ENCODE measurements around the gene ATE1. TPM values are rescaled to one million over a fixed set of nuclear protein-coding genes. Genes with fewer than 3 reads are reported as not detected.

ATE1 gene
- total RNA-seq, 1 experiment from 2014 or later: 23.8 TPM

DNA sequence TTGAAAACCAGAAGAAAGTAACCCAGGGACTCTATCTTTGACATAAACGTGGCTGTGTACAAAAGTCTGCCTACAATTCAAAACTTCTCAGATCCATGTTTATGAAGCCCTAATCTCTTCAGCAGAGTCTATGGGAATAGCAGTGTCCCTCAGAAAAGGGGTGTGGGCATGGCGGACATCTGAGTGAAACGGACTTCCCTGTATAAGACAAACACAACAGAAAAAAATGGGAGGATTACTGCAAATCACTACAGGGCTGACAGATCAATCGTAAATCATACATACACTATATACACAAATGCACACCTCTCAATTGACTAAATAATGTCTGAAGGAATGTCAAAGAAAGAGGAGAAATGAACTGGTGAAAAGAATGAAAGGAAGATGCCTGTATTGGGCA is 114.0 kb downstream of the ATE1 start:
- CTCF ChIA-PET: no interaction called here
- H3K36me3 Mint-ChIP-seq: 0 out of 2 replicates have a peak, but pooled peaks cover 3% of the 10 kb centered on the region
- H3K27me3 Mint-ChIP-seq (ENCODE audit: low read depth): no peaks in the 10 kb centered on the region
- H3K4me1 Mint-ChIP-seq: peaks cover 2% of the 10 kb centered on the region; the same call in 1 of the 2 replicates
- POLR2A ChIA-PET: no interaction called here
- no peak for TF ChIP-seq NFE2L1 (CRISPR knock-in tag; IDR thresholded peaks at IDR 0.05)
- TF ChIP-seq TEAD1 (CRISPR knock-in tag; IDR thresholded peaks at IDR 0.05): no peak
- no peak for TF ChIP-seq OVOL2 (CRISPR knock-in tag; IDR thresholded peaks at IDR 0.05; ENCODE audit: borderline replicate concordance)
- no peak for TF ChIP-seq NR3C1 (CRISPR knock-in tag; conservative IDR thresholded peaks at IDR 0.05; ENCODE audit: low read depth)
- TF ChIP-seq, protein P1, sequence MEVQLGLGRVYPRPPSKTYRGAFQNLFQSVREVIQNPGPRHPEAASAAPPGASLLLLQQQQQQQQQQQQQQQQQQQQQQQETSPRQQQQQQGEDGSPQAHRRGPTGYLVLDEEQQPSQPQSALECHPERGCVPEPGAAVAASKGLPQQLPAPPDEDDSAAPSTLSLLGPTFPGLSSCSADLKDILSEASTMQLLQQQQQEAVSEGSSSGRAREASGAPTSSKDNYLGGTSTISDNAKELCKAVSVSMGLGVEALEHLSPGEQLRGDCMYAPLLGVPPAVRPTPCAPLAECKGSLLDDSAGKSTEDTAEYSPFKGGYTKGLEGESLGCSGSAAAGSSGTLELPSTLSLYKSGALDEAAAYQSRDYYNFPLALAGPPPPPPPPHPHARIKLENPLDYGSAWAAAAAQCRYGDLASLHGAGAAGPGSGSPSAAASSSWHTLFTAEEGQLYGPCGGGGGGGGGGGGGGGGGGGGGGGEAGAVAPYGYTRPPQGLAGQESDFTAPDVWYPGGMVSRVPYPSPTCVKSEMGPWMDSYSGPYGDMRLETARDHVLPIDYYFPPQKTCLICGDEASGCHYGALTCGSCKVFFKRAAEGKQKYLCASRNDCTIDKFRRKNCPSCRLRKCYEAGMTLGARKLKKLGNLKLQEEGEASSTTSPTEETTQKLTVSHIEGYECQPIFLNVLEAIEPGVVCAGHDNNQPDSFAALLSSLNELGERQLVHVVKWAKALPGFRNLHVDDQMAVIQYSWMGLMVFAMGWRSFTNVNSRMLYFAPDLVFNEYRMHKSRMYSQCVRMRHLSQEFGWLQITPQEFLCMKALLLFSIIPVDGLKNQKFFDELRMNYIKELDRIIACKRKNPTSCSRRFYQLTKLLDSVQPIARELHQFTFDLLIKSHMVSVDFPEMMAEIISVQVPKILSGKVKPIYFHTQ (CRISPR knock-in tag; IDR thresholded peaks at IDR 0.05): no peak
- TF ChIP-seq SP1 (CRISPR knock-in tag; conservative IDR thresholded peaks at IDR 0.05): no peak
- no peak for TF ChIP-seq TCF7 (CRISPR knock-in tag; IDR thresholded peaks at IDR 0.05; ENCODE audit: low read depth)
- TF ChIP-seq FOXK1 (CRISPR knock-in tag; IDR thresholded peaks at IDR 0.05): no peak
- TF ChIP-seq, protein P2, sequence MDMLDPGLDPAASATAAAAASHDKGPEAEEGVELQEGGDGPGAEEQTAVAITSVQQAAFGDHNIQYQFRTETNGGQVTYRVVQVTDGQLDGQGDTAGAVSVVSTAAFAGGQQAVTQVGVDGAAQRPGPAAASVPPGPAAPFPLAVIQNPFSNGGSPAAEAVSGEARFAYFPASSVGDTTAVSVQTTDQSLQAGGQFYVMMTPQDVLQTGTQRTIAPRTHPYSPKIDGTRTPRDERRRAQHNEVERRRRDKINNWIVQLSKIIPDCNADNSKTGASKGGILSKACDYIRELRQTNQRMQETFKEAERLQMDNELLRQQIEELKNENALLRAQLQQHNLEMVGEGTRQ (CRISPR knock-in tag; IDR thresholded peaks at IDR 0.05): no peak
- TF ChIP-seq MYBL2 (CRISPR knock-in tag; IDR thresholded peaks at IDR 0.05): no peak
- no peak for TF ChIP-seq ZNF138 (CRISPR knock-in tag; conservative IDR thresholded peaks at IDR 0.05)
- no peak for TF ChIP-seq ZNF423 (CRISPR knock-in tag; IDR thresholded peaks at IDR 0.05)
- TF ChIP-seq, protein P3, sequence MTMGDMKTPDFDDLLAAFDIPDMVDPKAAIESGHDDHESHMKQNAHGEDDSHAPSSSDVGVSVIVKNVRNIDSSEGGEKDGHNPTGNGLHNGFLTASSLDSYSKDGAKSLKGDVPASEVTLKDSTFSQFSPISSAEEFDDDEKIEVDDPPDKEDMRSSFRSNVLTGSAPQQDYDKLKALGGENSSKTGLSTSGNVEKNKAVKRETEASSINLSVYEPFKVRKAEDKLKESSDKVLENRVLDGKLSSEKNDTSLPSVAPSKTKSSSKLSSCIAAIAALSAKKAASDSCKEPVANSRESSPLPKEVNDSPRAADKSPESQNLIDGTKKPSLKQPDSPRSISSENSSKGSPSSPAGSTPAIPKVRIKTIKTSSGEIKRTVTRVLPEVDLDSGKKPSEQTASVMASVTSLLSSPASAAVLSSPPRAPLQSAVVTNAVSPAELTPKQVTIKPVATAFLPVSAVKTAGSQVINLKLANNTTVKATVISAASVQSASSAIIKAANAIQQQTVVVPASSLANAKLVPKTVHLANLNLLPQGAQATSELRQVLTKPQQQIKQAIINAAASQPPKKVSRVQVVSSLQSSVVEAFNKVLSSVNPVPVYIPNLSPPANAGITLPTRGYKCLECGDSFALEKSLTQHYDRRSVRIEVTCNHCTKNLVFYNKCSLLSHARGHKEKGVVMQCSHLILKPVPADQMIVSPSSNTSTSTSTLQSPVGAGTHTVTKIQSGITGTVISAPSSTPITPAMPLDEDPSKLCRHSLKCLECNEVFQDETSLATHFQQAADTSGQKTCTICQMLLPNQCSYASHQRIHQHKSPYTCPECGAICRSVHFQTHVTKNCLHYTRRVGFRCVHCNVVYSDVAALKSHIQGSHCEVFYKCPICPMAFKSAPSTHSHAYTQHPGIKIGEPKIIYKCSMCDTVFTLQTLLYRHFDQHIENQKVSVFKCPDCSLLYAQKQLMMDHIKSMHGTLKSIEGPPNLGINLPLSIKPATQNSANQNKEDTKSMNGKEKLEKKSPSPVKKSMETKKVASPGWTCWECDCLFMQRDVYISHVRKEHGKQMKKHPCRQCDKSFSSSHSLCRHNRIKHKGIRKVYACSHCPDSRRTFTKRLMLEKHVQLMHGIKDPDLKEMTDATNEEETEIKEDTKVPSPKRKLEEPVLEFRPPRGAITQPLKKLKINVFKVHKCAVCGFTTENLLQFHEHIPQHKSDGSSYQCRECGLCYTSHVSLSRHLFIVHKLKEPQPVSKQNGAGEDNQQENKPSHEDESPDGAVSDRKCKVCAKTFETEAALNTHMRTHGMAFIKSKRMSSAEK (CRISPR knock-in tag; IDR thresholded peaks at IDR 0.05; ENCODE audit: borderline replicate concordance): no peak
- TF ChIP-seq MXD4 (CRISPR knock-in tag; IDR thresholded peaks at IDR 0.05; ENCODE audit: borderline replicate concordance): no peak
- no peak for TF ChIP-seq EMX1 (CRISPR knock-in tag; IDR thresholded peaks at IDR 0.05)
- TF ChIP-seq NFATC4 (CRISPR knock-in tag; IDR thresholded peaks at IDR 0.05): no peak
- H3K27ac Mint-ChIP-seq: no peak overlapping the region
- no peak overlapping the region for H3K4me3 Mint-ChIP-seq
- ATAC-seq: no peak
- DNase-seq (ENCODE audit: low spot score): no peak
- no peaks in the 10 kb centered on the region; the same call in 1 of the 2 replicates for H3K9me3 Mint-ChIP-seq

DNA sequence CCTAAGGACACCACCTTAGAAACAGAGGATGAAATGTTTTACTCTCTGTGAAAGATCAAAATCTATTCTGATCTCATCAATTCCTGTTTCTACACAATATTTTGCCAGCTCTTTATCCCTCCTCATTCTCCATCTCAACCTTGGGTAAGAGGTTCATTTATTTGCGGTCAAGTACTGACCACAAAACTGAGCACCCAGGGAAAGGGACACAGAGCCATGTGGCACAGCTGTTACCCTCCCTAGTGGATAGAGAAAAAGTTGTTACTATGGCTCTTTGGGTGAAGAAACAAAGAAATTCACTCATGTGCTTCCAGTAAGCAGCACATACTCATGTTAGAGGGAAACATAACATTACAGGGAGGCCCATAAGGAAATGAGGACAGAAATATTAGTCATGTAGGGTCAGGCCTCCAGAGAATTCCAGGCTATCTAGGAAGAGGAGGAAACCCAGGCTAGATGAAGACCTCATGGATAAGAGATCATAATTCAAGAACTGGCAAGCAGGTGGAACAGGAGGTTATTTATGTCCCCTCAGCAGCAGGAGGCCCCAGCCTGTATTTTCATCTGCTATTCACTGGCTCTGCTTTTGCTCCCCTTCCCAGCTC is 114.5 kb downstream of the ATE1 start:
- H3K27ac Mint-ChIP-seq: no peak overlapping the region
- H3K4me3 Mint-ChIP-seq: no peak overlapping the region
- H3K4me1 Mint-ChIP-seq: peaks cover 2% of the 10 kb centered on the region; the same call in 1 of the 2 replicates
- POLR2A ChIA-PET: no interaction called here
- 0 out of 2 replicates have a peak, but pooled peaks cover 3% of the 10 kb centered on the region for H3K36me3 Mint-ChIP-seq
- no peak for ATAC-seq
- CTCF ChIA-PET: interaction anchor here (1.2 kb wide), 1 partner anchor 11 kb away, joined by 4 read pairs; no protein-coding TSS in a partner anchor
- no peaks in the 10 kb centered on the region; the same call in 1 of the 2 replicates for H3K9me3 Mint-ChIP-seq
- no peaks in the 10 kb centered on the region for H3K27me3 Mint-ChIP-seq (ENCODE audit: low read depth)
- DNase-seq (ENCODE audit: low spot score): no peak
- no peak for TF ChIP-seq RORB (CRISPR knock-in tag; IDR thresholded peaks at IDR 0.05)
- TF ChIP-seq HMGA2 (CRISPR knock-in tag; IDR thresholded peaks at IDR 0.05): no peak
- TF ChIP-seq CREM (CRISPR knock-in tag; IDR thresholded peaks at IDR 0.05): no peak
- TF ChIP-seq, protein P4, sequence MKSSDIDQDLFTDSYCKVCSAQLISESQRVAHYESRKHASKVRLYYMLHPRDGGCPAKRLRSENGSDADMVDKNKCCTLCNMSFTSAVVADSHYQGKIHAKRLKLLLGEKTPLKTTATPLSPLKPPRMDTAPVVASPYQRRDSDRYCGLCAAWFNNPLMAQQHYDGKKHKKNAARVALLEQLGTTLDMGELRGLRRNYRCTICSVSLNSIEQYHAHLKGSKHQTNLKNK (CRISPR knock-in tag; IDR thresholded peaks at IDR 0.05): no peak
- TF ChIP-seq TEAD1 (CRISPR knock-in tag; IDR thresholded peaks at IDR 0.05): no peak
- TF ChIP-seq, protein P5, sequence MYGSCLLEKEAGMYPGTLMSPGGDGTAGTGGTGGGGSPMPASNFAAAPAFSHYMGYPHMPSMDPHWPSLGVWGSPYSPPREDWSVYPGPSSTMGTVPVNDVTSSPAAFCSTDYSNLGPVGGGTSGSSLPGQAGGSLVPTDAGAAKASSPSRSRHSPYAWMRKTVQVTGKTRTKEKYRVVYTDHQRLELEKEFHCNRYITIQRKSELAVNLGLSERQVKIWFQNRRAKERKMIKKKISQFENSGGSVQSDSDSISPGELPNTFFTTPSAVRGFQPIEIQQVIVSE (CRISPR knock-in tag; IDR thresholded peaks at IDR 0.05; ENCODE audit: borderline replicate concordance): no peak
- TF ChIP-seq ZNF232 (CRISPR knock-in tag; IDR thresholded peaks at IDR 0.05): no peak
- TF ChIP-seq, protein P6, sequence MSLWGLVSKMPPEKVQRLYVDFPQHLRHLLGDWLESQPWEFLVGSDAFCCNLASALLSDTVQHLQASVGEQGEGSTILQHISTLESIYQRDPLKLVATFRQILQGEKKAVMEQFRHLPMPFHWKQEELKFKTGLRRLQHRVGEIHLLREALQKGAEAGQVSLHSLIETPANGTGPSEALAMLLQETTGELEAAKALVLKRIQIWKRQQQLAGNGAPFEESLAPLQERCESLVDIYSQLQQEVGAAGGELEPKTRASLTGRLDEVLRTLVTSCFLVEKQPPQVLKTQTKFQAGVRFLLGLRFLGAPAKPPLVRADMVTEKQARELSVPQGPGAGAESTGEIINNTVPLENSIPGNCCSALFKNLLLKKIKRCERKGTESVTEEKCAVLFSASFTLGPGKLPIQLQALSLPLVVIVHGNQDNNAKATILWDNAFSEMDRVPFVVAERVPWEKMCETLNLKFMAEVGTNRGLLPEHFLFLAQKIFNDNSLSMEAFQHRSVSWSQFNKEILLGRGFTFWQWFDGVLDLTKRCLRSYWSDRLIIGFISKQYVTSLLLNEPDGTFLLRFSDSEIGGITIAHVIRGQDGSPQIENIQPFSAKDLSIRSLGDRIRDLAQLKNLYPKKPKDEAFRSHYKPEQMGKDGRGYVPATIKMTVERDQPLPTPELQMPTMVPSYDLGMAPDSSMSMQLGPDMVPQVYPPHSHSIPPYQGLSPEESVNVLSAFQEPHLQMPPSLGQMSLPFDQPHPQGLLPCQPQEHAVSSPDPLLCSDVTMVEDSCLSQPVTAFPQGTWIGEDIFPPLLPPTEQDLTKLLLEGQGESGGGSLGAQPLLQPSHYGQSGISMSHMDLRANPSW (CRISPR knock-in tag; conservative IDR thresholded peaks at IDR 0.05; ENCODE audit: low read depth): no peak

Measured in WTC11 (cell line).